ENCODE measurements around the gene IQGAP2.

IQGAP2 gene

DNA sequence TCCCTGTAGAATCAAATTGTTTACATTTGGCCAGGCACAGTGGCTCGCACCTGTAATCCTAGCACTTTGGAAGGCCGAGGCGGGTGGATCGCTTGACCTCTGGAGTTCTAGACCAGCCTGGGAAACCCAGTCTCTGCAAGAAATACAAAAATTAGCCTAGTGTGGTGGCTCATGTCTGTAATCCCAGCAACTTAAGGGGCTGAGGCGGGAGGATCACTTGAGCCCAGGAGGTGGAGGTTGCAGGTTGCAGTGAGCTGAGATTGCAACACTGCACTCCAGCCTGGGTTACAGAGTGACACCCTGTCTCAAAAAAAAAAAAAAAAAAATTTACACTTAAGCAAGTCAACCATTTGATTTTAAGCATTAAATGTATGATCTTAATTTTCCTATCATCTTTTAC, 17.5 kb upstream of the IQGAP2 start:
- DNase-seq = no peak

DNA sequence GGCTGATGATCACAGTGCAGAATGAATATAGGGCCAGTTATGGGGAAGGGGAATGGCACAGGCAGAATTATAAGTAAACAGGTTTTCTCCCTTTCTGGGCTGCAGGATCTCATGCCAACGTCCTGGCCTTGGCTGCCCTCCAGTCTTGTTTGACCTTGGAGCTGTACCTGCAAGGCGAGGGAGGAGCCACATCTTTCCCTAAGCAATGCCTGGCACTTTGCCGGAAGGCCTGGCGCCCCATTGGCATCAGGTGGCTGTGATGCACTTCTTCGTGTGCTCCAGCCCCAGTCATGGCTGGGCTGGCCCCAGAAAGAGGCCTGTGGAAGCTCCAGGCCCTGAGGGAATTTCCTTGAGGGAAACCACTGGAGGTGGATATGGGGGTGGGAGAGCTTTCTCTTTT, 16.7 kb upstream of the IQGAP2 start:
- no peak for DNase-seq

DNA sequence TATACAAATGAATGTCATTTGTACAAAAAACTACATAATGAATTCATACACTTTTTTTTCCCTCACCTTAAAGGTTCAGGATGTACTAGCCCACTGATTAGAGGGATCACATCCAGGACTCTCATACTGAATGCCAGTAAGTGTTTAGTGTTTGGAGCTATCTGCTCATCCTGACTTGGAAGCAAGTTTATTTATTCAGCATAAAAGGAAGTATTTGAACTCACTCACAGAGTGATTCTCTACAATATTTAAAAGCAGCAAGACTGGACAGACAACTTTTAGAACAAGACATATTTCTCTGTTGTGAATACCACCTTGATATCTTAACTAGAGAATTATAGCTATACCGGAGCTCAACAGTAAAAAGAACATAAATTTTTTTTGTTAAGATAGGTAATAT, 14.8 kb upstream of the IQGAP2 start:
- peak; percentile 11 for DNase-seq

DNA sequence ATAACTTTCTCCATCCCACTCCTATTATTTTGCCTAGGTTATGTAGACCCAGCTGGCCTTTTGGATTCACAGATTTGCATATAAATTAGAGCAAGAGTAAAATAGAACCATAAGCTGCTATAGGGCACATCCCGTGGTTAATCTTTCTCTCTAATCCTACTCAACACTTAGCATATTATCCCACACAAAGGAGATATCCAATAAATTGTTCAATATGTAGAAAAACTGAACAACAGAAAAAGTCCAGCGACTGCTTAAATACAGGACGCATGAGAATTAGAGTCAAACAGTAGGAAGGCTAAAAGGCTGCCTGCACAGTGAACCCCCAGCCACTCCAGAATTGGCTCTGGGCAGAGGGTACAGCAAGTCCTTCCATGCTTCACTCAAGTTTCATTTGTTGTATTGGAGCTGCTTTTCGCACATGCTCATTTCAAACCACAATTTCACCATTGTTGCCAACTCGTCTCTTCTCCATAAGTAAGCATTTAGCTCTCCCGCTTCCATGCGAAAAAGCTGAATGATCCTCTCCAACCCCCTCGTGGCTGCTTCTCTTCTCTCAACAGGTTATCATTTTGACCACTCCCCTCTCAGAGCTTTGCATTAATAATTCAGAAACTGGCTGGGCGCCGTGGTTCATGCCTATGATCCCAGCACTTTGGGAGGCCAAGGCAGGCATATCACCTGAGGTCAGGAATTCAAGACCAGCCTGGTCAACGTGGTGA, 14.1 kb upstream of the IQGAP2 start:
- no peak for DNase-seq

DNA sequence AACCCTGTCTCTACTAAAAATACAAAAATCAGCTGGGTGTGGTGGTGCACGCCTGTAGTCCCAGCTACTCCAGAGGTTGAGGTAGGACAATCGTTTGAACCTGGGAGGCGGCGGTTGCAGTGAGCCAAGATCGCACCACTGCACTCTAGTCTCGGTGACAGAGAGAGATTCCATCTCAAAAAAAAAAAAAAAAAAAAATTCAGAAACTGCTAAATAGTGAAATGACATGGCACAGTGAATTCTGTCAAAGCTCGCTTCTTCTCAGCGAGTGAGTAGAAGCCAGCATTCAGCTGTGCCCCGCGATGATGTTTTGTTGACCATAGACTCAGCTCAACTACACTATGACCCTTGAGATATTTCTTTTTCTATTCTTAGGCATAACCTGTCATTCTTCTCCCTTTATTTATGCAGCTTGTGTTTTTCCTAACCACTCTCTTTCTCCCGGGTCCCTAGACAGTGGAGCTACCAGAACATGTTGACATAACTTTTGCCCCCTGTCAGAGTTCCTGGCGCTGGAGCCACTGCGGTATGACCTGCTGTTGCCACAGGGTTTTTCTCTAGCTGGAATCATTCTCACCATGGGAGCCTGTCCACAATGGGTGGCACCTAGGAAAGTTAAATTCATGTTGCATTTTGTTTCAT, 13.5 kb upstream of the IQGAP2 start:
- no peak for DNase-seq

DNA sequence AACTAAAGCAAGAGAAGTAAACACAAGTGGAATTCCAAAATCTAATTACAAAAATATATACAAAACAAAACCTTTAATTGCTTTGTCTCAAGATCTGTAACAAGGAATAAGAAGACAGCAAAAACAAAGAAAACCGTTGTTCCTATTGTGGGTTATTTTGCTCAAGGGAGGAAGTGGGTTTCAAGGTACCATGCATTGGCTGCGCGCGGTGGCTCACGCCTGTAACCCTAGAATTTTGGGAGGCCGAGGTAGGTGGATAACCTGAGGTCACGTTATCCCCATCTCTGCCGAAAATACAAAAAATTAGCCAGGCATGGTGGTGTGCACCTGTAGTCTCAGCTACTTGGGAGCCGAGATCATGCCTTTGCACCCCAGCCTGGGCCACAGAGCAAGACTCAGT, 12.1 kb upstream of the IQGAP2 start:
- DNase-seq = no peak

DNA sequence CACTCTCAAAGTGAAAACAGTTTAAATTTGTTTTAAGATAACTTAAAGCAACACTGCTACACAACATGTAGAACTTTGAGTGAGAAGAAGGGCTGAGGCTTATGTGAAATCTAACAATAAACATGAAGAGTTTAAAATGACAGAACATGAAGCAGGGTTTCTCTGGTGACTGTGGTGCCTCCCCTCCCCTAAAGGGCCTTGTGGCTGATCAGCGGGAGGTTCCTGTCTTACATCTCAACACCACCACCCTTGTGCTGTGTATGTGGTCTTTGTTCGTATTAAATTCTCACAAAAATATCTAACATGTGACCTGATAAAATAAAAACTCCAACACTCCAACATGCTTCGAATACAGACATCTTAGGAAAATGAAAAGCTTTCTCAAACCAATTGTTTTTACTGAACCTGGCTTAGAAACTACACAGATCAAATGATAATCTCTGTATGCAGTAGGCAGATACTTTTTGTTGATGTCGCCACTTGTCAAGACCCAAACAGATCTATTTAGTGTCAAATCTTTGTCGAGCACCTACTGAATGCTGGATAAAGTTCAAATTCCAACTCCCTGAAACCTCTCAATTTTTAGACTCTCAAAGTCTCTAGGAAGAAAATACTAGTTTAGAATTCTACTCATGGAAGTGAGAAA, 9.9 kb upstream of the IQGAP2 start:
- DNase-seq = no peak

DNA sequence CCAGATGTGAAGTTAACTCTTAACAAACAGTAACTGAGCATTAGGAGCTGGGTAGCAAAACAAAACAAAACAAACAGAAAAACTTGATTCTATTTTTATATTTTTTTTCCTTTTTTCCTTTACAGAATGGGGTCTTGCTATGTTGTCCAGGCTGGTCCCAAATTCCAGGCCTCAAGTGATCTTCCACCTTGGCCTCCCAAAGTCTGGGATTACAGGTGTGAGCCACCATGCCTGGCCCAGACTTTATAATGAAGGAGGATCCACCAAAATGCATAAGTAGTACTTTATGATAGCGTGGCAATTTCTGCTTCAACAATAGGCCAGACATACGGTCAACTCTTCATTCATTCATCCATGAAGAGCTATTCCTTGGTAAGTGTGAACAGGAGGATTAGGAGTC, 5.9 kb upstream of the IQGAP2 start:
- no peak for DNase-seq

DNA sequence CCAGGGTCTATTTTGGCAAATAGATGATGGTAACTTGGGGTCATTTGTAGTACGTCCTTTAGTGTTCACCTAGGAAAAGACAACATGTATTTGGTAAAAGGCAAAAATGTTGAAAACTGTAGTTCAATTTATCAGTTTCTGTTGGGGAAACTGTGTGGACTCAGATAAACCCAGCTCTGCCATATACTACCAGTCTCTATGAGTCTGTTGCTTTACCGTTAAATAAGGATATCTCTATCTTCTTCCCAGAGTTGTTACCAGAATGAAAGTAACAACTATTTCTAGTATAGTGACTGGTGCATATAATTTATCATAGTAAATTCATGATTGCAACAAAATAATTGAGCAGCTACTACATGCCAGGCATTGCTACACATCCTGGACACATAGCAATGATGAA, 3.8 kb upstream of the IQGAP2 start:
- DNase-seq = no peak

DNA sequence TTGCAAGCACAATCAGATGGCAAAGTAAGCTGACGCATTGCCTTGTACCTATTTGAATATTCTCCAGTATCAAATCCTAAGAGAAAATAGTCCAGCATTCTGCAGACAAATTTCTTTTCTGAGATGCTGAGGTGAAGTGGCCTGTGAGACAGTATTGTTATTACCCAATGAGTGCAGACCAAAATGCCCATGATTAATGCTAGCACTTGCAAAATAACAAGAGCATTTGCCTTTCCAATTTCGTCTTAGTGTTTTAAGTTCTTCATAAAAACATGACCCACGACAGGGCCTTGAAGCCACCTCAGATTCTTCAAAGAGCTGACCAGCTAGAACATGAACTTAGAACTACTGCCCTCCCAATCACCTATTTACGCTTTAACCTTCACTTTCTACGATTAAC, 2.6 kb upstream of the IQGAP2 start:
- DNase-seq = no peak

DNA sequence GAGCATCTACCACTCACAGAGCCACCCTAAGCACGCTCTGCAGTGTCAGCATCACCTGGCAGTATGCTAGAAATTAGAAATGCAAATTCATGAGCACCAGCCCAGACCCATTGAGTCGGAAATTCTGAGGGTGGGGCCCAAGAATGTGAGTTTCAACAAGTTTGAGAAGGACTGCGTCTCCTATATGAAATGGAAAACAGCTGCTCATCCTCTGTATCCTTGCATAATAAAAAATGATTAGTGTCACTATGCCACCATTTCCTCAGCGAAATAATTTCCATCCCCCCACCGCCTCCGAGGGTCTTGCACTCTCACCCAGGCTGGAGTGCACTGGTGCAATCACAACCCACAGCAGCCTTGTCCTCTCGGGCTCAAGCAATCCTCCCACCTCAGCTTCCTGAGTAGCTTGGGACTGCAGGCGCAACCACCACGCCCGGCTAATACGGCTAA, 1.3 kb upstream of the IQGAP2 start:
- no peak for DNase-seq

DNA sequence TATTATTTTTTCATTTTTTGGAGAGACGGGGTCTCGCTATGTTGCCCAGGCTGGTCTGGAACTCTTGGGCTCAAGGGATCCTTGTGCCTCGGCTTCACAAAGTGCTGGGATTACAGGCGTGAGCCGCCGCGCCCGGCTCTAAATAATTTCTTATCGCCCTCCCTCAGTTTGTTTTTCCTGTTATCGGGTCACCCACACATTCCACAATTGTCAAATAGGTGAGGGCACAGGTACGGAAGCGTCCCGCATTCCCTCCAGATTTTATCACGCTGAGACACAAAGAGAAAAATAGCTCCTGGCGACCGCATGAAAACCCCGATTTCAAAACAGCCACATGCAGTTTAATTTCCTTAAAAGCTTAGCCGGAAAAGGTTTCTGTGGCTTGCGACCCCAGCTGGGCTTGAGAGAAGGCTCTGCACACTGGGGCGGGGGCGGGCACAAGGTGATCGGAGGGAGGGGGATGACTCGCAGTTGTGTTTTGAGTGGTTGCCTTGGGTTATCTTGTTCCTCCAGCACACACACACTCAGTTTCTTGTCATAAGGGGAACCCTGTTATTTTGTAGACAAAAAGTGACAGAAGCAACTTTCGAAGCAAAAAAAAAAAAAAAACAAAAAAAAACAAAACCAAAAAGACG, 717 bp upstream of the IQGAP2 start:
- DNase-seq = no peak

DNA sequence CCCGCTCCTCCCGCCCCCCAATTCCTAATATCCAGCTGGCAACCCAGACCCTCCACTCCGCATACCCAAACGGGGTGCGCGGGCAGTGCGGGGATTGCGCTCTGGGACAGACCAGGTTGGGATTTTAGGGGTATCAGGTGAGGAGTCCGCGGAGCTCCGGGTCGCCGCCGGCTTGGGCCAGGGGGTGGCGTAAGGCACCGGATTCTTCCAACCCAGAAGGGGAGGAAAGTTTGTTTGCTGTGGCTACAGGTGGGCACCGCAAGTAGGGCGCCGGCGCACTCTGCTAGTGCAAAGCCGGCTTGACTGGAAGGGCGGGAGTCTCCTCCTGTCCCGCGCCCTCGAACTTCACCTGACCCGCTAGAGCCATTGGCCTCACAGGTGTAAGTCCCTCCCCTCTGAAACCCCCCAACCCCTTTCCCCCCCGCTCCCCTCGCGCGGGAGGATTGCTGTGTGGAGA, 709 bp downstream of the IQGAP2 start:
- no peak for DNase-seq

DNA sequence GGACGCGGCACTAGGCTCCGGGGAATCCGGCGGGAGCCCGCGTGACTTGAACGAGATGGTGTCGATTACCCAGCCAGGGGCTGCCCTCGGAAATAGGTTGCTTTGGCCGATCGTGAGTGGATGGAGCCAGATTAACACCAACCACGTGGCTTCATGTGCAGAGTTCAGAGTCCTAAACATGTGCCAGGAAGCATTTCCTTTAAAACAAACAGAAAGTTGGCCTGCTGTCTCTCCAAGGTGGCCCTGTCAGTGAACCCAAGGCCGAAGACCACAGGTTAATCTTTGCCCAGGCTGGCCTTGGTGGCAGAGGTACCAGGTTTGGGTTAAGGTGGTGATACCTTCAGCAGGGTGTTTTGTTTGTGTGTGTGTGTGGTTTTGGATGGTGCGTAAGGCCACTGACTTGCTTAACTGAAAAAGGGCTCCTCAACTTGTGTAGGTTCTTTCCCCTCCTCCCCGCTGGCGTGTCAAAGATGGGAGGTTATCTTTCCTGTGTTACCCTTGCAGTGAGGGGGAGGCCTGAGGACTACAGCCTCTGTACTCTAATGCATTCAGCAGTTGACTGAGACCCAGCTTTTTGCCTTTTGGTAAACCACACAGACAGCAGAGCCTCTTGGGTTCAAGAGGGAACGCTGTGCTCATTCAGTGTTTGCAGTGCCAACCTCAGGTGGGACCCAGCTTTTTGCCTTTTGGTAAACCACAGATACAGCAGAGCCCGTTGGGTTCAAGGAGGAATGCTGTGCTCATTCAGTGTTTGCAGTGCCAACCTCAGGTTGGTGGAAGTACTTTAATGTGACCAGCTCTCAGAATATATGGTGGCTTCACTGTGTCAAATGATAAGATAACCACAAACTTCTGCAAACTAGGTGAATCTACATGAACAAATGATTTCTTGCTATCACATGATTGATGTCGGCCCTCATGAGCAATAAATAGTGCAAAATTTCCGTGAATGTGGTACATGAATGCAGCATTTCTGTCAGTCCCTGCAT, 1.4 kb downstream of the IQGAP2 start:
- DNase-seq = no peak

DNA sequence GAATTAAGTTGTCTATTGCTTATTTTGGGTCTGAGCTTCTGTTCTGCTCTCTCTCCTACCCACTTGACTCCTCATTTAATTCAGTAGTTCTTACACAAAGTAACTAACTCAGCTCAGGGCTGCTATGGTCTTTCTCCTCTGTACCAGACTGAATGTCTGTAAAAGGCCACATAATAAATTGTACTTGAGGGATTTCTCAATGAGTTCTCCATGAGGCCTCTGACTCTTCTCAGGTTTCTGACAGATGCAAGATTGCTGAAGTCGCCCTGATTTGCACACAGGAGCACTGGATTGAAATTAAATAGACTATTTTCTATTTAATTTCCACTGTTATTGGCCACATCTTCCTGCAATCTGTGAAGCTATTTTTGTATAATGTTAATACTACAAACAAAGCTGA, 2.9 kb downstream of the IQGAP2 start:
- no peak for DNase-seq

DNA sequence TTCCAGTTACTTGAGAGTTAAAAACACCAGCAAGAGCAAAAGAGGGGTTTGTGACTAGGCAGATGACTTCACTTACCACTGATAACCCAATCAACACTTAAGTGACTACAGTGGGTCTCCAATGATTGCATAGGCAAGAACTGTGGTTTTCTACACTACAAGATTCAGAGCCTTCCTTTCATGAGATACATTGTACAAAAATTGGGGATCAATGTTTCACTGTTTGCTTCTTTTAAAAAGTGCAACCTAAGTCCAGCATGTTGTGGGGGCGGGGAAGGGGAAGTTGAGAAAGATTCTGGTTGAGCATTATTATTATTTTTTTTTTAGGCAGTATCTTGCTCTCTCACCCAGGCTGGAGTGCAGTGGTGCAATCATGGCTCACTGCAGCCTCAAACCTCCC, 3.6 kb downstream of the IQGAP2 start:
- no peak for DNase-seq

DNA sequence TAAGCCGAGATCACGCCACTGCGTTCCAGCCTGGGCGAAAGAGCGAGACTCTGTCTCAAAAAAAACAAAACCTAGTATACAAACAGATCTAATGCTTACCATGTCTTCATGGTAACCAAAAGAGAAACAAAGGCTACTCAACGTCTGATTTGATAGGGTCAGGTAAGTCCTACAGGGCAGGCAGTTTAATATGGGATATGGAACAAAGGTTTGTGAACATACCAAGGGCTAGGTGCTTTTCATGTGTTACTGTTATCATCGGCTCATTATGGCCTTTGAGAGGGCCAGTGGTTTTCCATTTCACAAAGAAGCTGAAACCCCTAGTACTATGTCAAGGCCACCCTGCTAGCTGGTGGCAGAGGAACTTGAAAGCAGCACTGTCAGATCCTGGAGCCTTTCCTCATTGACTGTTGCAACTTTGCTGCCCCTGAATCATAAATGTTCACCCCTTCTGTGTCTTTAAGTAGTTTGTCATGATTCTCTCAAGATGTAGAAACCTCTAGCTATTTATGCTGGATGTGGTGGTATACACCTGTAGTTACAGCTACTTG, 5.1 kb downstream of the IQGAP2 start:
- no peak for DNase-seq

DNA sequence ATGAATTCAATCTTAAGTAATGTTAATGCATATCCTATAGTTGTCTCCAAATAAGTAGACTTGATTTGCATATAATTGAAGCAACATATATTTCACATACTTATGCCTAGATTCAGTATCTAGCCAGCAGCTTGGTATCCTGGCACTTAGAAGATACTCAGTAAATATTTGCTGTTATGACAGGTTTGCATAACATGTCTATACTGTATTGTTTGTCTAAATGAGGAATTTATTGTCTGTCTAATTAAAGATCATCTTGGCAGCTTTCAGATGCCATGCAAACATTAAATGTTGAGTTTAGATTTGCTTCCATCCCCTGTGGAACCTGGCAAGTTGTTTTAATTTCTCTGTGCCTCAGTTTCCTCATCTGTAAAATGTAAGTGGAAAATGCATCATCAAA, 9.4 kb downstream of the IQGAP2 start:
- no peak for DNase-seq

DNA sequence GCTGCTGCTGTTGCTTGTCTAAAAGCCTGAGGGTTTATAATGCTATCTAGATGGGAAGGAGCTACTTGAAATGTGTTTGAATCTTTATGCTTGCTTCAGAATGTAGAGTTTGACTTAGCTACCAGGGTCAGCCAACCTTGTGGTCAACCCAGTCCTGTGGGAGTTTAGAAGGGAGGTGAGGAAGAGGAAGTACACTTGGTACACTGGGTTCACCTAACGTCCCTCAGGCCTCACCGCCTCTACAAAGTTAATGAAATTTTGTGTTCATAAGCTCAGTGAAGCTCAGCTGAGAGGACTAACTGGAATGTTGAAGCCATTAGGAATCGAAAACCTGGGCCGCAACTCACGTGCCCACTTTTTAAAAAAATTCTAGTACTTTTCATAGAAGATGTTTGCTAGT, 10.7 kb downstream of the IQGAP2 start:
- no peak for DNase-seq

DNA sequence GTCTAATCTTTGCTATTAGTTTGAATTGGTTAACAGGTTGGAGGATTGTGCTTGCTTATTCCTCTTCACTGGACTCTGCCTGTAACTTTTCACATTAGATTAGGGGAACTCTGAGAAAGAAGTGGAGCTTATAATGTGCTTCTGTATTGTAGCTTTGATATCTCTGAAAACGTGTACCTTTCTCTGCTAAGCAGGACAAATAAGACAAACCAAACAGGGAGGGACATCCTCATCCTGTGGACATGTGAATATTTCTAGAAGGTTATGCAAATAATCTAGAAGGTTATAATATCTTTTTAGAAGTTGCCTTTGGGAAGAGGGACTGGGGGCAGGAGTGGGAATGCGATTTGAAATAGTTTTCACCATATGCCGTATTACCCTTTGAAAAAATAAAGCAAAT, 11.7 kb downstream of the IQGAP2 start:
- no peak for DNase-seq

DNA sequence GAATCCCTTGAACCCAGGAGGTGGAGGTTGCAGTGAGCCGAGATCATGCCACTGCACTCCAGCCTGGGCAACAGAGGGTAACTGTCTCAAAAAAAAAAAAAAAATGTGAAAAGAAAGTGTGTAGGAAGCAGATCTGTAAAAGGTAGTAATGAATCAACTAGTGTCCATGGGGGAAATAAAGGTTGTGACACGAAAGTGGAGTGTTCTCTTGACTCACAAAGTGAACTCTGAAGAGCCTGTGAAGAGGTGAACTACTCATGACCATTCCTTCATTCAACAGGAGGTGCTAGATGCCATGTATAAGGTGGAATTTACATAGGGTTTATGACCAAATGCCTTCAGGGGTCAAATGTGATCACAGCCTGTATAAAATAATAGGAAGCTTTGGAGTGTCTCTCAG, 12.8 kb downstream of the IQGAP2 start:
- no peak for DNase-seq

DNA sequence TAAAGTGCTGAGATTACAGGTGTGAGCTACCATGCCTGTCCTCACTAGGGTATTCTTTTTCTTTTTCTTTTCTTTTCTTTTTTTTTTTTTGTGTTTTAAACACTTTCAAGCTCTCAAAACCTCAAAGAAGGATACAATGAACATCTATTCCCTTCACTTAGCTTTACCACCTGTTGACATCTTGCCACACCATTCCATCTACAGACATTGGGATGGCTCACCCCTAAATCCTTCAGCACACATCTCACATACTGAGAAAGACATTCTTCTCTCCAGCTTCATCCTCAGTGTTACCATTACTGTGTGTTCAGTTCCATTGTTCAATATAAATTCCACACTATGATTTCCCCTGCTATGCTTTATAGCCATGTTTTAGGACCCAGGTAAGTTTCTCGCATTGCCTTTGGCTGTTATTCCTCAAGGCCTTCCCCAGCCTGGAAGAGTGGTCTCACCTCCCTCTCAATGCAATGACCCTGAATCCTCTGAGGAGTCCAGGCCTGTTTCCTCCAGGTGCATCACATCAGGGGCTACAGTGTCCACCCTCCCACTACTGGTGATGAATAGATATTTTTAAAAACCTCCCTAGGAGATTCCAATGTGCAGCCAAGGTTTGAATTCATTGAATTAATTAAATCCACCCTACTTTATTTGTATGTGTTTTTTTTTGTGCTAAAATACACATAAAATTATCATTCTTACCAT, 16.7 kb downstream of the IQGAP2 start:
- DNase-seq = no peak

All from NCI-H510A treated with DMSO at 0.1 percent for 48 hours (cell line).